Panc1 (cell line): Measurements from ENCODE around the gene KRTAP2-2. TPM values are rescaled to one million over a fixed set of nuclear protein-coding genes. Genes with fewer than 3 reads are reported as not detected.
"Not testable (repeated sequence)": the region's sequence is repeated elsewhere in the genome, so short reads cannot be mapped to it uniquely, and the experiment has no call there.

ENCODE experiments used
- ATAC-seq: fragments of 200-7000 bp; cut with Tn5 transposase; 2 replicates; pipeline ENCODE4 v1.9.1; 2020; ENCODE audit warnings: mild to moderate bottlenecking, moderate library complexity
- BruUV-seq: library from RNA; stranded (reverse); fragments of 400-500 nt; replicated peaks from 2 replicates; lab custom pipeline; 2021; lab: Mats Ljungman, UMichigan
- CTCF ChIA-PET: fragments of 300-600 bp; sonication (Branson Sonifier 250); formaldehyde crosslinking; loops from one replicate; lab custom pipeline; 2022; ENCODE audit warnings: antibody characterized with exemption; lab: Charles Lee
- POLR2A ChIA-PET: fragments of 300-600 bp; sonication (Branson Sonifier 250); formaldehyde crosslinking; loops from one replicate; lab custom pipeline; 2022; ENCODE audit warnings: antibody characterized with exemption; lab: Charles Lee
- DNase-seq: peaks from one replicate; pipeline ENCODE4 v3.0.0-alpha.2; 2010; ENCODE audit warnings: low read depth, low spot score
- H3K27ac ChIP-seq: 2 replicates; pipeline ENCODE4 v1.5.1; 2011; ENCODE audit warnings: mild to moderate bottlenecking, low read length, inconsistent platforms
- H3K27me3 ChIP-seq: fragments of 200-500 bp; sonication (Bioruptor generic); 2 replicates; pipeline ENCODE4 v1.6.0; 2014; ENCODE audit warnings: low read length, inconsistent platforms; ENCODE audit not compliant: control insufficient read depth, insufficient read depth
- H3K36me3 ChIP-seq: fragments of 200-500 bp; sonication (Bioruptor generic); 2 replicates; pipeline ENCODE4 v1.5.1; 2014; ENCODE audit warnings: inconsistent platforms, mild to moderate bottlenecking, low read length, moderate library complexity; ENCODE audit not compliant: control insufficient read depth, insufficient read depth
- H3K4me1 ChIP-seq: 2 replicates; pipeline ENCODE4 v1.5.1; 2011; ENCODE audit warnings: inconsistent platforms, mild to moderate bottlenecking, low read length, moderate library complexity; ENCODE audit not compliant: control insufficient read depth, insufficient read depth
- H3K4me3 ChIP-seq, 2 experiments: 2 replicates each; pipeline ENCODE4 v1.5.1; 2011 to 2012; ENCODE audit warnings: low read depth in 2 of 2, low read length in 2 of 2, mild to moderate bottlenecking in 2 of 2, inconsistent platforms in 1 of 2, moderate library complexity in 1 of 2
- H3K9me3 ChIP-seq: fragments of 200-500 bp; sonication (Bioruptor generic); 2 replicates; pipeline ENCODE4 v1.5.1; 2014; ENCODE audit warnings: low read depth, mild to moderate bottlenecking, inconsistent platforms, low read length, moderate library complexity; ENCODE audit not compliant: control insufficient read depth, insufficient read depth
- CTCF ChIP-seq: fragments of 450-650 bp; IDR thresholded peaks from 2 replicates; pipeline ENCODE4 v1.5.1; 2017; ENCODE audit warnings: mild to moderate bottlenecking
- POLR2AphosphoS5 ChIP-seq: IDR thresholded peaks from 2 replicates; pipeline ENCODE4 v1.6.1; 2012; ENCODE audit warnings: mild to moderate bottlenecking, low read depth, low read length, moderate library complexity
- REST ChIP-seq, 2 experiments: IDR thresholded peaks; 2 replicates each; pipeline ENCODE4 v1.6.1; 2011 to 2012; ENCODE audit warnings: low read depth in 2 of 2, control low read depth in 1 of 2, low read length in 1 of 2, mild to moderate bottlenecking in 1 of 2, moderate library complexity in 1 of 2; ENCODE audit not compliant: insufficient read depth in 1 of 2
- SIN3A ChIP-seq: IDR thresholded peaks from 2 replicates; pipeline ENCODE4 v1.6.1; 2012; ENCODE audit warnings: low read depth, mild to moderate bottlenecking, low read length, moderate library complexity, borderline replicate concordance; ENCODE audit not compliant: insufficient read depth
- TCF7L2 ChIP-seq: IDR thresholded peaks from 2 replicates; pipeline ENCODE4 v1.6.1; 2011; ENCODE audit warnings: mild to moderate bottlenecking, low read depth, low read length, inconsistent platforms
- in situ Hi-C: cut with HindIII; loops from 2 replicates; pipeline ENCODE4 v1.10.0; 2016; ENCODE audit warnings: low sequenced_read_pairs, low pct_unique_long_range_greater_than_20kb
- intact Hi-C: fragments of 100-400 bp; cut with micrococcal nuclease; formaldehyde crosslinking; loops from one replicate; pipeline ENCODE4 v1.10.0; 2022; ENCODE audit not compliant: unreplicated experiment
- total RNA-seq: library from RNA; stranded (reverse); gene quantifications from one replicate; pipeline ENCODE4 v1.2.1, GENCODE V29; 2021; ENCODE audit not compliant: unreplicated experiment

The KRTAP2-2 gene
- total RNA-seq, 1 experiment from 2014 or later, result not detected

- H3K4me1 ChIP-seq, POLR2A ChIA-PET, DNase-seq, H3K27ac ChIP-seq, H3K27me3 ChIP-seq, H3K4me3 ChIP-seq, BruUV-seq, H3K9me3 ChIP-seq, intact Hi-C loops, H3K36me3 ChIP-seq, ATAC-seq, in situ Hi-C loops: not testable (repeated sequence)
- CTCF ChIA-PET, result interaction anchor here (0.6 kb wide), 1 partner anchor 465 kb away, joined by 5 read pairs; no protein-coding TSS in a partner anchor
Observed at GRCh38 chr17:41084100-41084856, 29.2 kb upstream of the KRTAP2-2 start, which contains the start of gene KRTAP4-7. Gene KRTAP4-7, plus strand, starts transcription at chr17:41084150. Its CDS starts 57 bp downstream, at chr17:41084207.

GRCh38 chr17:41083427-41083826 lies 28.4 kb upstream of the KRTAP2-2 start:
- H3K4me1 ChIP-seq, CTCF ChIA-PET, H3K4me3 ChIP-seq, POLR2A ChIA-PET, H3K27me3 ChIP-seq, DNase-seq, H3K9me3 ChIP-seq, BruUV-seq, in situ Hi-C loops, intact Hi-C loops, H3K36me3 ChIP-seq, H3K27ac ChIP-seq: not testable (repeated sequence)
- ATAC-seq, result peak; percentile 82

GRCh38 chr17:41082626-41083025 lies 27.6 kb upstream of the KRTAP2-2 start:
- POLR2A ChIA-PET, result no interaction called here
- ATAC-seq (peak; percentile 81), DNase-seq (no peak)
- no TSS peak for BruUV-seq
- TF ChIP-seq SIN3A, result no peak
- TF ChIP-seq POLR2AphosphoS5, result no peak
- no peak for TF ChIP-seq CTCF
- TF ChIP-seq REST (IDR thresholded peaks at IDR 0.05; ENCODE audit: insufficient read depth in 1 of 2, low read depth in 2 of 2, low read length in 1 of 2), result no peak
- no peak for TF ChIP-seq TCF7L2
- Histone ChIP-seq H3K36me3 (no peaks in the 10 kb centered on the region), H3K27ac (no peak overlapping the region), H3K27me3 (no peaks in the 10 kb centered on the region), H3K4me3 (no peak overlapping the region), H3K4me1 (no peaks in the 10 kb centered on the region), H3K9me3 (no peaks in the 10 kb centered on the region)
- in situ Hi-C loops, result no loop called here
- CTCF ChIA-PET, result no interaction called here
- intact Hi-C loops, result no loop called here
